GM18867 (cell line): ENCODE data around the gene GRIK2.

Experiments
- ATAC-seq: cut with Tn5 transposase; IDR thresholded peaks from one replicate; pipeline ENCODE4 v1.9.1; 2021; ENCODE audit warnings: mild to moderate bottlenecking, moderate library complexity; ENCODE audit not compliant: unreplicated experiment

The GRIK2 gene

DNA sequence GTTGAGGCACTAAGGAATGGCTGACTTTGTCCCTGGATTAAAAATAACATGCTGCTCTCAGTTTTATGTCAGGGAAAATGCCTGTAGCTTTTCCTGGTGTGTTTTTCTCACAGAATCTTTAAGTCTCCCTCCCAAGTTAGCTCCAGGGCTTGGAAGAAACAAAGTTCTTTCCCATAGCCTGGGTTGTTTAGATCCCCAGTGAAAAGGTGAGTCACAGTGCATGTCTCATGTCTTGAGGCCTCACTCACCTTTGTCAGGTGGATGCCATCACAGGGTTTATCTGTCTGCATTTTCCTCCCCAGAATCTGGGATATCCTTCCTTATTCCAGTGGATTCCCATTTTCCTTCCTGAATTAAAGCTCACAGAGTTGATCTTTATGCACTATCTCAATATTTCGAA, 722.4 kb downstream of the GRIK2 start:
- ATAC-seq, result no peak

DNA sequence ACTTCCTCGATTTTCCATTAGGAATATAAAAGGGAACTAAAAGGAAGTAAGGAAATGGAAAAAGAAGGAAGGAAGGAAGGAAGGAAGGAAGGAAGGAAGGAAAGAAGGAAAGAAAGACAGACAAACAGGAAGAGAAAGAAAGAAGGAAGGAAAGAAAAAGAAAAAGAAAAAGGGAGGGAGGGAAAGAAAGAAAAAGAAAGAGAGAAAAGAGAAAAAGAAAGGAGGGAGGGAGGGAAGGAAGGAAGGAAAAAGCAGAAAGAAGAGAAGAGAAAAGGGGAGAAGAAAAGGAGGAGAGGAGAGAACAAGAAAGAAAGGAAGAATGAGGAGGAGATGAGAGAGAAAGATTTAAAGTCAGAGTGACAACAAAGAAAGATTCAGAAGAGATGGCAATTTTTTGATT, 724.5 kb downstream of the GRIK2 start:
- ATAC-seq, result no peak
